ENCODE measurements around the gene SMAD2. TPM values are rescaled to one million over a fixed set of nuclear protein-coding genes. Genes with fewer than 3 reads are reported as not detected.

SMAD2 gene
- total and polyA plus RNA-seq, 4 donors, result 11.8 to 31.3 (median 22.8) TPM

DNA sequence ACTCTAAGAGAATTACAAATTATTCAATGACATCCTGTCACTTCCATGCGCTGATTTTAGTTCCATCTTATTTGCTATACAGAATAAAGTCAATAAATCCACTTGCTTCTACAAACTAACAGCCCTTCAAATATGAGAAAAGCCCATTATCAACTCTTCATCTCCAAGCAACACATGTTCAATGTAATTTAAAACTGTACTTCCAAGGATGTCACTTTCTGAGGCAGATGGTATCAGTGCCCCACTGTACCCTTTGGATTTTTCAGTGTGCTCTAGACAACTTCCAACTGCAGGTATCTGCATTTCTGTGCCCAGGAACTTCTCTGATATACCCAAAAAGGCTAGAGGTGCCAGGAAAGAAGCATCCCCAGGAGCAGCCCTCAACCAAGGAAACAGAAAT, 87.6 kb downstream of the SMAD2 start:
- WGBS, result 96% methylated on average over 1 of the region's 1 CpG
- H3K36me3 ChIP-seq (ENCODE audit: control insufficient read depth in 4 of 4, insufficient read depth in 3 of 4, low read depth in 1 of 4, low read length in 3 of 4), result peaks cover 0 to 38% (median 26%) of the 10 kb centered on the region in 4 donors

More for the DNA sequence above, 87.6 kb downstream of the SMAD2 start:
- H3K9ac ChIP-seq (ENCODE audit: low read depth in 1 of 2, low read length in 2 of 2), result no peak overlapping the region
- H3K27ac ChIP-seq (ENCODE audit: low read depth in 1 of 2, low read length in 2 of 2), result no peak overlapping the region
- H3K27me3 ChIP-seq (ENCODE audit: control insufficient read depth in 4 of 4, insufficient read depth in 4 of 4, low read length in 3 of 4), result no peaks in the 10 kb centered on the region
- no peaks in the 10 kb centered on the region for H3K4me1 ChIP-seq (ENCODE audit: control insufficient read depth in 4 of 4, insufficient read depth in 4 of 4, low read length in 3 of 4)
- no peak overlapping the region for H3K4me3 ChIP-seq (ENCODE audit: low read depth in 1 of 3, low read length in 3 of 3)
- H3K9me3 ChIP-seq (ENCODE audit: control insufficient read depth in 4 of 4, low read length in 3 of 4), result no peaks in the 10 kb centered on the region
- TF ChIP-seq RXRA (IDR thresholded peaks at IDR 0.05), result no peak
- TF ChIP-seq JUND (IDR thresholded peaks at IDR 0.05), result no peak
- TF ChIP-seq, protein P1, sequence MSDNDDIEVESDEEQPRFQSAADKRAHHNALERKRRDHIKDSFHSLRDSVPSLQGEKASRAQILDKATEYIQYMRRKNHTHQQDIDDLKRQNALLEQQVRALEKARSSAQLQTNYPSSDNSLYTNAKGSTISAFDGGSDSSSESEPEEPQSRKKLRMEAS (IDR thresholded peaks at IDR 0.05), result no peak
- TF ChIP-seq HNF4A (conservative IDR thresholded peaks at IDR 0.05), result no peak
- no peak for TF ChIP-seq SP1 (IDR thresholded peaks at IDR 0.05)
- TF ChIP-seq, protein P2, sequence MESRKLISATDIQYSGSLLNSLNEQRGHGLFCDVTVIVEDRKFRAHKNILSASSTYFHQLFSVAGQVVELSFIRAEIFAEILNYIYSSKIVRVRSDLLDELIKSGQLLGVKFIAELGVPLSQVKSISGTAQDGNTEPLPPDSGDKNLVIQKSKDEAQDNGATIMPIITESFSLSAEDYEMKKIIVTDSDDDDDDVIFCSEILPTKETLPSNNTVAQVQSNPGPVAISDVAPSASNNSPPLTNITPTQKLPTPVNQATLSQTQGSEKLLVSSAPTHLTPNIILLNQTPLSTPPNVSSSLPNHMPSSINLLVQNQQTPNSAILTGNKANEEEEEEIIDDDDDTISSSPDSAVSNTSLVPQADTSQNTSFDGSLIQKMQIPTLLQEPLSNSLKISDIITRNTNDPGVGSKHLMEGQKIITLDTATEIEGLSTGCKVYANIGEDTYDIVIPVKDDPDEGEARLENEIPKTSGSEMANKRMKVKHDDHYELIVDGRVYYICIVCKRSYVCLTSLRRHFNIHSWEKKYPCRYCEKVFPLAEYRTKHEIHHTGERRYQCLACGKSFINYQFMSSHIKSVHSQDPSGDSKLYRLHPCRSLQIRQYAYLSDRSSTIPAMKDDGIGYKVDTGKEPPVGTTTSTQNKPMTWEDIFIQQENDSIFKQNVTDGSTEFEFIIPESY (IDR thresholded peaks at IDR 0.05), result no peak
- no peak for TF ChIP-seq FOXA2 (IDR thresholded peaks at IDR 0.05)
- TF ChIP-seq TAF1 (conservative IDR thresholded peaks at IDR 0.05), result no peak
- no peak for TF ChIP-seq EGR1 (IDR thresholded peaks at IDR 0.05; ENCODE audit: low read depth in 2 of 2)
- TF ChIP-seq, protein P3, sequence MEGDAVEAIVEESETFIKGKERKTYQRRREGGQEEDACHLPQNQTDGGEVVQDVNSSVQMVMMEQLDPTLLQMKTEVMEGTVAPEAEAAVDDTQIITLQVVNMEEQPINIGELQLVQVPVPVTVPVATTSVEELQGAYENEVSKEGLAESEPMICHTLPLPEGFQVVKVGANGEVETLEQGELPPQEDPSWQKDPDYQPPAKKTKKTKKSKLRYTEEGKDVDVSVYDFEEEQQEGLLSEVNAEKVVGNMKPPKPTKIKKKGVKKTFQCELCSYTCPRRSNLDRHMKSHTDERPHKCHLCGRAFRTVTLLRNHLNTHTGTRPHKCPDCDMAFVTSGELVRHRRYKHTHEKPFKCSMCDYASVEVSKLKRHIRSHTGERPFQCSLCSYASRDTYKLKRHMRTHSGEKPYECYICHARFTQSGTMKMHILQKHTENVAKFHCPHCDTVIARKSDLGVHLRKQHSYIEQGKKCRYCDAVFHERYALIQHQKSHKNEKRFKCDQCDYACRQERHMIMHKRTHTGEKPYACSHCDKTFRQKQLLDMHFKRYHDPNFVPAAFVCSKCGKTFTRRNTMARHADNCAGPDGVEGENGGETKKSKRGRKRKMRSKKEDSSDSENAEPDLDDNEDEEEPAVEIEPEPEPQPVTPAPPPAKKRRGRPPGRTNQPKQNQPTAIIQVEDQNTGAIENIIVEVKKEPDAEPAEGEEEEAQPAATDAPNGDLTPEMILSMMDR (IDR thresholded peaks at IDR 0.05; ENCODE audit: low read depth, low read length, missing input control), result no peak
- no peak for TF ChIP-seq YY1 (IDR thresholded peaks at IDR 0.05)
- TF ChIP-seq FOXA1 (IDR thresholded peaks at IDR 0.05), result no peak
- no peak for TF ChIP-seq HNF4G (IDR thresholded peaks at IDR 0.05)
- no peak for TF ChIP-seq NR2F2 (IDR thresholded peaks at IDR 0.05)
- TF ChIP-seq, protein P4, sequence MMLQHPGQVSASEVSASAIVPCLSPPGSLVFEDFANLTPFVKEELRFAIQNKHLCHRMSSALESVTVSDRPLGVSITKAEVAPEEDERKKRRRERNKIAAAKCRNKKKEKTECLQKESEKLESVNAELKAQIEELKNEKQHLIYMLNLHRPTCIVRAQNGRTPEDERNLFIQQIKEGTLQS (IDR thresholded peaks at IDR 0.05), result no peak
- no peak for TF ChIP-seq GABPA (IDR thresholded peaks at IDR 0.05 in 1 of 2, conservative IDR thresholded peaks at IDR 0.05 in 1 of 2)
- TF ChIP-seq, protein P5, sequence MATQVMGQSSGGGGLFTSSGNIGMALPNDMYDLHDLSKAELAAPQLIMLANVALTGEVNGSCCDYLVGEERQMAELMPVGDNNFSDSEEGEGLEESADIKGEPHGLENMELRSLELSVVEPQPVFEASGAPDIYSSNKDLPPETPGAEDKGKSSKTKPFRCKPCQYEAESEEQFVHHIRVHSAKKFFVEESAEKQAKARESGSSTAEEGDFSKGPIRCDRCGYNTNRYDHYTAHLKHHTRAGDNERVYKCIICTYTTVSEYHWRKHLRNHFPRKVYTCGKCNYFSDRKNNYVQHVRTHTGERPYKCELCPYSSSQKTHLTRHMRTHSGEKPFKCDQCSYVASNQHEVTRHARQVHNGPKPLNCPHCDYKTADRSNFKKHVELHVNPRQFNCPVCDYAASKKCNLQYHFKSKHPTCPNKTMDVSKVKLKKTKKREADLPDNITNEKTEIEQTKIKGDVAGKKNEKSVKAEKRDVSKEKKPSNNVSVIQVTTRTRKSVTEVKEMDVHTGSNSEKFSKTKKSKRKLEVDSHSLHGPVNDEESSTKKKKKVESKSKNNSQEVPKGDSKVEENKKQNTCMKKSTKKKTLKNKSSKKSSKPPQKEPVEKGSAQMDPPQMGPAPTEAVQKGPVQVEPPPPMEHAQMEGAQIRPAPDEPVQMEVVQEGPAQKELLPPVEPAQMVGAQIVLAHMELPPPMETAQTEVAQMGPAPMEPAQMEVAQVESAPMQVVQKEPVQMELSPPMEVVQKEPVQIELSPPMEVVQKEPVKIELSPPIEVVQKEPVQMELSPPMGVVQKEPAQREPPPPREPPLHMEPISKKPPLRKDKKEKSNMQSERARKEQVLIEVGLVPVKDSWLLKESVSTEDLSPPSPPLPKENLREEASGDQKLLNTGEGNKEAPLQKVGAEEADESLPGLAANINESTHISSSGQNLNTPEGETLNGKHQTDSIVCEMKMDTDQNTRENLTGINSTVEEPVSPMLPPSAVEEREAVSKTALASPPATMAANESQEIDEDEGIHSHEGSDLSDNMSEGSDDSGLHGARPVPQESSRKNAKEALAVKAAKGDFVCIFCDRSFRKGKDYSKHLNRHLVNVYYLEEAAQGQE (IDR thresholded peaks at IDR 0.05), result no peak
- no peak for TF ChIP-seq RAD21 (IDR thresholded peaks at IDR 0.05)
- no peak for DNase-seq (ENCODE audit: low spot score)

All from liver (tissue), 9 donors.